HG03342 (cell line): ENCODE measurements around the gene TMEM52.

ENCODE experiments used
- ATAC-seq: cut with Tn5 transposase; IDR thresholded peaks from one replicate; pipeline ENCODE4 v1.9.1; 2021; ENCODE audit warnings: mild to moderate bottlenecking, moderate library complexity; ENCODE audit not compliant: unreplicated experiment

The TMEM52 gene

DNA sequence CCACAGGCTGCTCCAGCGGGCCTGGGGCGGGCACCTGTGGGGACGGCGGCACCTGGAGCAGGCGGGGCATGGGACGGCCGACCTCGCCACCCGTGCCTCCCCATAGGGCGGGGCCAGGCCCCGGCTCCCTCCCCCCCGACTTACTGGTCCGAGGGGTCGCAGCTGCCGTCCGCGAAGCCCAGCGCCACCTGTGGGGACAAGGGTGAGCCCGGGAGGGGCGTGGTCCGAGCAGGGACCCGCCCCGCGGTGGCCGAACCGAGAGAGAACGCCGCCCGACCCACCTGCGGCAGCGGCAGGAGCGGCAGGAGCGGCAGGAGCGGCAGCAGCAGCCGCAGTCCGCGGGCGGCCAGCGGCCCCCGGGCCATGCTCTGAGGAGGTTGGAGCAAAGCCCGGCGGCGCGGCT, at the start of gene TMEM52:
Gene TMEM52 (minus strand): TSS at position 379 of the 403 bp plus-strand sequence. CDS start 14 bp downstream, at position 365.
- peak; percentile 16 for ATAC-seq

- no peak for ATAC-seq
Observed at GRCh38 chr1:1967879-1968278, 48.8 kb upstream of the TMEM52 start.

GRCh38 chr1:1967151-1967550, 48.1 kb upstream of the TMEM52 start:
- ATAC-seq: no peak

DNA sequence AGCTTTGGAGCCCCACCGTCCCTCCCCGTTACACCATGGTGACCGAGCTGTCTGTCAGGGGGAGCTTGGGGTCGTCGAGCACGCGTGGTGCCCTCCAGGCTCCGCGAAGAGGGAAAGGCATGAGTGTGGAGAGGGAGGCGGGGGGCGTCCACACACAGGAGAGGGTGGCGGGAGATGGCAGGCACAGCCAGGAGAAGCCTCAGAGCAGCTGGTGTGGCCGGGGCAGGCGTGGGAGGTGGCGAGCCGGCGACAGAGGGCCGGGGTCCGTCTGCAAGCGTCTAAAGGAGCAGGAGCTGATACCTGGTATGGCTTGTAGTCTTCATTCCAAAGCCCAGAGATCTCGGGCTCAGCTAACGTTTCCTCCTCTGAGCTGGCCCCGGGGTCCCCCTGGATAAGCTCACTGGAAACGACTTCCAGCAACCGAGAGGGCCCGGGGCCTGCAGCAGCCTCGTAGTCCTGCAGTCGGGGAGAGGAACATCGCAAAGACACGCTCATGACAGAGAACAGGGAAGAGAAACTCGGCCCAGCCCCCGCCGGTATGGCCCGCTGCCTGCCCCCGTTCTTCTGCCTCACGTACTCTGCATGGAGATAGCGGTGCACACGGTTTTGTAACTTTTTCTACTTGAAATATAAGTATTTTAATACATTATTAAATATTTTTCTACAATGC, 47.1 kb upstream of the TMEM52 start:
- no peak for ATAC-seq

DNA sequence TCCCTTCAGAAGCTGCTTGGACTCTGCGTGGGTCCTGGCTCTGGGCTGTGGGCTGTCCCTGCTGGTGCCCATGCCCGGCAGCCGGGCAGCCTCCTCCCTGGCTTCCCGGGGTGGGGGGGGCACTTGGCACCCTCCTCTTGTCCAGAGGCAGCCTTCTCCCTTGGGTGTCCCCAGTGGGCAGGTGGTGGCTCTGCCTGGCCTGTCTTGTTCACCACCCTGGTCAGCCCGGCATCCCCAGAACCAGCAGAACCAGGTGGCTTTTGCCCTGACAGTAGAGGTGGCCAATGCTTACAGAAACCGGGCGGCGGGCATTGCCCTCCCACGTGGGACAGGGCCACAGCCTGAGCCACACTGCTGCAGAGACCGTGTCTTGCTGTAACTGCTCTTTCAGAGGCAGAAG, 46.5 kb upstream of the TMEM52 start:
- ATAC-seq: no peak

- ATAC-seq: no peak
Observed at GRCh38 chr1:1964811-1965210, 45.7 kb upstream of the TMEM52 start.

DNA sequence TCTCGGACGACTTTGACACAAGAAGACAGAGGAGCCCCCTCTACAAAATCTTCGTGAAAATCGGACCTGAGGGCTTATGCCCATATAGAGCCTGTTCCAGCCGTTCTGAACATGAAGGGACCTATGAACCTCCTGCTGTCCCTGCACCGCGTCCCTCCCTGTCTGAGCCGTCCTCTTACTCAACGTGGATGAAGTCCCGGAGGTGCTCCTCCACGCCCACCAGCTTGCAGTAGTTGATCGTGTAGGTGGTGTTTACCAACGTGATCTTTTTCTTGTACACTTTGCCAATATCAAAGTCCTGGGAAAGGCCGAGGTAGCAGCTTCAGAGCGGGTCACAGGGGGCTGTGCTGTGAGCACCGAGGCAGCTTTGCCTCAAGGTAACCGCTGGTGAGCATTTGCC, 44.5 kb upstream of the TMEM52 start:
- no peak for ATAC-seq

DNA sequence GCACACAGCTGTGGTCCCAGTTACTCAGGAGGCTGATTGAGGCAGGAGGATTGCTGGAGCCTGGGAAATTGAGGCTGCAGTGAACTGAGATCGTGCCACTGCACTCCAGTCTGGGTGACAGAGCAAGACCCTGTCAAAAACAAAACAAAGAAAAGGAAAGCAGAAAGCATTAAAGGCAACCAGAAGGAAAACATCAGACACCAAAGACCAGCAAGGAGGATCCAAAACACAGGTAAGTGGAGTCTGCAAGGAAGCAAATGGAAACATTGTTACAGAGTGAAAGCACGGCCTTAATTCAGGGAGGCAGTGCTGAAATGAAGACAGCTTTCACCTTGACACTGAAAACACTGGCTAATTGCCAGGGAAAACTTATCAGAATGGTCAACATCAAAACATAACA, 43.7 kb upstream of the TMEM52 start:
- no peak for ATAC-seq

- ATAC-seq: no peak
Observed at GRCh38 chr1:1960480-1961196, 41.6 kb upstream of the TMEM52 start.

DNA sequence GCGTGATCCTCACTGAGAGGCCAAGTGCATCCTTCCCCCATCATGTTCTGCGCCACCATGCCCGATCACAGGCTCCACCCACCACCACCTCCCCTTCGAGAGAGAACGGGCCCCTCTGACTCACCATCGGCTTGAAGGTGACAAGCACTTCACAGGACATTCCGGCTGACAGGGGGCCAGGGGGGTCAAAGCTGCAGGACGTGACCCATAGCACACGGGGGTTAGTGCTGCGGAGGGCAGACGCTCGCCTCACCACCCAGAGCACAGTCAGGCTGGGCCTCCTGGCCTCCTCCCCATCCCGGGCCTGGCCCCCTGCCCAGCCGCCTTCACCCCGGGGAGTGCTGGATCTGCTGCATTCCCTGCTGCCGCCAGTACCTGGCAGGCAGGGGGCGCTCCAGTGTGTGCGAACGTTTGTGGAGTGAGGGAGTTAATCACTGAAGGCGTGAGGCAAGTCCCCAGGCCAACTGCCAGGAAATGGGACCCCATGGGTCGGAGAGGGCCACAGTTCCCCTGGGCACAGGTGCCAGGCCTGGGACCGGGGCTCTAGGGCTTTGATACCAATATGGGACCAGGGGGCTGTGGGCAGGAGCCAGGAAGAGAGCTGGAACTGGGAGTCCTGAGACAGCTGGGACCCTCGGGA, 40.9 kb upstream of the TMEM52 start:
- ATAC-seq: no peak

GRCh38 chr1:1959459-1959839, 40.4 kb upstream of the TMEM52 start:
- no peak for ATAC-seq

DNA sequence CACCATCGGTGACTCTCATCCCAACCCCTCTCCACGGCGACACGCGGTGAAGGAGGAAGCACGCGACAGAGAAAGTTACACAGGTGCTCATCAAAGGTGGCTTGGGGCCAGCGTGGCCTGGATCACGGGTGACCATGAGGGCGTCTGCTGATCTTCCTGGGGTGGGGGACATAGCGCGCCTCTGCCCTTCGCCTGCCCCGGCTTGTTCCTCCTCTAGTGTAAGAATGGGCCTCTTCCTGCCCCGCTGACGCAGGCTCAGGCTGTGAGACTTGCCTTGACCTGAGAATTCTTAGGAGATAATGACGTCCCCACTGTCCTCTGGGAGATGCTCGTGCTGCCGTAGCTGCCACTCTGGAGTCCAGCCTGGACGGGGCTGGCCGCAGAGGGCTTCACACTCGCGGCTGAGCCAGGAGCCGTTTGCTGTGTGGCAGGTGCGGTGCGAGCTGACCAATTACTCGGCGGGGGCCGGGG, 39.0 kb upstream of the TMEM52 start:
- no peak for ATAC-seq

DNA sequence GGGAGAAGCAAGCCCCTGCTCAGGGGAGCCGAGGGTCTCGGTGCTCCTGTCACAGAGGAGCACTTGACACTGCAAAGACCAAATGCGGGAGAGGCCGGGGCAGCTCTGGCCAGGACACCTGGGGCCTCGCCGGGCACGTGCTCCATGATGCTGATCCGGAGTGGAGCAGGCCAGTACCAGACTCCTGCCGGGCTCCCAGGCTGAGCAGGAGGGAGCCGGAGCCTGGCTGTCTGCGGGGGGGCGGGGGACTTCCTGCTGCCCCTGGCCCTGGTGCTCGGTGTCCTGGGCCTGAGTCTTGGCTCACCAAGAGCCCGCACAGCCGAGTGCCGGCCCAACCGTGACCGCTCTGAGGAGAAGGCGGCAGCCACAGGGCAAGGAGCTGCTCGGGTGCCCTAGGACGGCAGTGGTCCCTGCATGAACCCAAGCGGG, 38.5 kb upstream of the TMEM52 start:
- ATAC-seq: no peak

DNA sequence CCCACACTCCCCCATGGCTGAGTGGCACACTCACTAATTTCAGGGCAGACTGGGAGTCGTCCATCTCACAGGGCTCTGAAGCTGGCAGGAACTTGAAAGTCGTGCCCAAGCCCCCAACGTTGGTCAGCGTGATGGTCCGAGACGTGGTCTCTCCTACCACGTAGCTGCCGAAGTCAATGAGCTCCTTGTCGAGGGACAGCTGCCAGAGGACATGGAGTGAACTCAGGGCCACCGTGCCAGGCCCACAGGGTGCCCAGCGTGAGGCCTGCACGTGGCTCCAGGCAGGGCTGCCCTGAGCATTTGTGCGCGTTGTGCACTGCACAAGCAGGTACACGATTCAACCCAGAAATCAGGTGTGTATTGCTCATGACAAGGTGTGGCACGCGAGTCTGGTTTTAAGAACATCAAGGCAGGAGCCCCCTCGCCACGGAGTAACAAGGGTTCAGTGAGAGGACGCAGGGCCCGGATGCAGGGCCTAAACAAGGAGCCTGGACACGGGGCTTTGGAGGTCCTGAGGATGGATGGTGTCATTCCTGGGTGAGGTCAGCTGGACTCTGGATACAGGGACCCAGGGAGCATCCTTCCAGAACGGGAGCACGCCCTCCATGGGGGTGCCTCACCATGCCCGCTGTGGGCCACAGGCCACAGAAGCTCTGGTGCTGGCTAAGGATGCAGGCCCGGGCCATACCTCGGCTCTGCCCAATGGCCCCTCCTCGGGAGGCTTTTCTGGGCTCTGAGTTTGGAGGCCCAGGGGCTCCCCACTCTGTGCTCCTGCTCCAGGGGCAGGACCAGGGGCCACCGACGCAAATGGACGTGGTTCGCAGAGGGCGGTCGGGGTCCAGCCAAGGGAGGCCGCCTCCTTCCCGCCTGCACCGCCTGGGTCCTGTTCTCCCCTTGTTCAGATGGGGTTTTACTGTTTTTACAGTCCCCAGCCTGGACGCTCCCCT, 37.8 kb upstream of the TMEM52 start:
- ATAC-seq: no peak

DNA sequence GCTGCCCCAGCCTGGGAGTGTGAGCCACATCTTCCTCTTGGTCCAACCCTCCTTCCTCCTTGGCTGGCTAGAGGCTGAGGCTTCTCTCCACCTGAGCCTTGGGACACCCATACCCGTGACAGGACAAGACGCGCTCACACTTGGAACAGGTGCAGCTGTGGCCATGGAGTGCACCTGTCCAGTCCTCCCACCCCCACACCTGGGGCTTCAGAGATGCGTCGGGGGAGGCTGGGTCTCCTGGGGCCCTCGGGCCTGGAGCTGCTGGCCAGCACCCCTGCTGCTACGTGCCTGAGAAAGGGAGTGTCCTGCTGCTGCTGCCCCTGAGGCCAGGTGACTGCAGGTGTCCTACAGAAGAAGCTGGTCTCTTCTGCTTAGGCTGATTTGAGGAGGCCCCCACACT, 37.0 kb upstream of the TMEM52 start:
- no peak for ATAC-seq

GRCh38 chr1:1955621-1956094, 36.6 kb upstream of the TMEM52 start:
- no peak for ATAC-seq

- no peak for ATAC-seq
Observed at GRCh38 chr1:1954831-1955441, 35.9 kb upstream of the TMEM52 start.

DNA sequence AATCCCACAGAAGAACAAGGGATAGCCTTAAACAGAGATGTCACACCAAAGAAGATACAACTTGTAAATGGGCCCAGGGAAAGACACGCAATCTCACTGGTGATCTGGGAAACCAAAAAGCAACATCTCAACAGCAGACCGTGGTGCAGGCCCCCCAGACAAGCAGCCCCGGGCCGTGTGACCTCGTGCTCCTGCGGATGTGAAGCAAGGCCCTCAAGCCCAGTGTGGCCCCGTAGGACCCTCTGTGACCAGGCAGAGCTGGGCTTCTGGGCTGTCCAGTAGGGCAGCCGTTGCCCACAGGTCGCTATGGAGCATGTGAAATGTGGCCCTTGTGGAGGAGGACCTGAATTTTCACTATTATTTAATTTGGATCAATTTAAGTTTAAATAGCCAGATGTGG, 34.9 kb upstream of the TMEM52 start:
- no peak for ATAC-seq

DNA sequence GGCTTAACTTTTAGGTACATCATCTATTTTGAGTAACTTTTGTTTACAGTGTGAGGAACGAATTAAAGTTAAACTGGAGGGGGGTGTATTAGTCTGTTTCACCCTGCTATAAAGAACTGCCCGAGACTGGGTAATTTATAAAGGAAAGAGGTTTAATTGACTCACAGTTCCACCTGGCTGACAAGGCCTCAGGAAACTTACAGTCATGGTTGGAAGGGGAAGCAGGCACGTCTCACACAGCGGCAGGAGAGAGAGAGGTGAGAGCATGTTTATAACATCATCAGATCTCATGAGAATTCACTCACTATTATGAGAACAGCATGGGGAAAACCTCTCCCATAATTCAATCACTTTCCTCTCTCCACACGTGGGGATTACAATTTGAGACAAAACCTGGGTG, 31.9 kb upstream of the TMEM52 start:
- ATAC-seq: no peak

- ATAC-seq: no peak
Observed at GRCh38 chr1:1948783-1949182, 29.7 kb upstream of the TMEM52 start.
